IPS-20b (cell line): ENCODE measurements around the gene TIGD3.

ENCODE experiments used
- H3K27ac ChIP-seq: one replicate; pipeline ENCODE4 v1.5.1; 2013; ENCODE audit warnings: low read length
- H3K27me3 ChIP-seq: 2 replicates; pipeline ENCODE4 v1.6.1; 2013; ENCODE audit warnings: mild to moderate bottlenecking, low read length, inconsistent platforms; ENCODE audit not compliant: insufficient read depth
- H3K36me3 ChIP-seq: 2 replicates; pipeline ENCODE4 v1.6.1; 2013; ENCODE audit warnings: low read depth, mild to moderate bottlenecking, inconsistent platforms, low read length, moderate library complexity; ENCODE audit not compliant: insufficient read depth
- H3K4me1 ChIP-seq: 2 replicates; pipeline ENCODE4 v1.6.1; 2013; ENCODE audit warnings: mild to moderate bottlenecking, control low read depth, inconsistent platforms, low read length, moderate library complexity; ENCODE audit not compliant: insufficient read depth
- H3K4me3 ChIP-seq: 2 replicates; pipeline ENCODE4 v1.5.1; 2013; ENCODE audit warnings: mild to moderate bottlenecking, low read length, inconsistent platforms
- H3K9ac ChIP-seq: 2 replicates; pipeline ENCODE4 v1.6.1; 2013; ENCODE audit warnings: low read depth, mild to moderate bottlenecking, inconsistent platforms, low read length, moderate library complexity
- H3K9me3 ChIP-seq: 2 replicates; pipeline ENCODE4 v1.6.1; 2013; ENCODE audit warnings: mild to moderate bottlenecking, low read depth, low read length, inconsistent platforms; ENCODE audit not compliant: insufficient read depth

The TIGD3 gene

GRCh38 chr11:65377777-65378176 lies 23.2 kb downstream of the TIGD3 start:
- Histone ChIP-seq H3K27ac (no peak overlapping the region), H3K4me1 (no peaks in the 10 kb centered on the region; the same call in 1 of the 2 replicates), H3K36me3 (no peaks in the 10 kb centered on the region), H3K9me3 (no peaks in the 10 kb centered on the region), H3K27me3 (no peaks in the 10 kb centered on the region), H3K9ac (no peak overlapping the region), H3K4me3 (no peak overlapping the region)

- Histone ChIP-seq H3K4me1 (no peaks in the 10 kb centered on the region; the same call in 1 of the 2 replicates), H3K27me3 (no peaks in the 10 kb centered on the region), H3K27ac (no peak overlapping the region), H3K9ac (no peak overlapping the region), H3K9me3 (no peaks in the 10 kb centered on the region), H3K36me3 (no peaks in the 10 kb centered on the region), H3K4me3 (no peak overlapping the region)
Observed at GRCh38 chr11:65378208-65378927, 23.8 kb downstream of the TIGD3 start.

- Histone ChIP-seq H3K27me3 (no peaks in the 10 kb centered on the region), H3K4me1 (no peaks in the 10 kb centered on the region; the same call in 1 of the 2 replicates), H3K9me3 (no peaks in the 10 kb centered on the region), H3K4me3 (no peak overlapping the region), H3K36me3 (no peaks in the 10 kb centered on the region), H3K27ac (no peak overlapping the region), H3K9ac (no peak overlapping the region)
Observed at GRCh38 chr11:65378928-65379638, 24.5 kb downstream of the TIGD3 start.

- H3K36me3 ChIP-seq = no peaks in the 10 kb centered on the region
- no peaks in the 10 kb centered on the region for H3K9me3 ChIP-seq
- no peaks in the 10 kb centered on the region for H3K27me3 ChIP-seq
- no peak overlapping the region for H3K27ac ChIP-seq
- H3K4me1 ChIP-seq = no peaks in the 10 kb centered on the region; the same call in 1 of the 2 replicates
- no peak overlapping the region for H3K4me3 ChIP-seq
- no peak overlapping the region for H3K9ac ChIP-seq
Observed at GRCh38 chr11:65379698-65380459, 25.3 kb downstream of the TIGD3 start.

- no peak overlapping the region for H3K4me3 ChIP-seq
- no peaks in the 10 kb centered on the region for H3K9me3 ChIP-seq
- H3K9ac ChIP-seq = no peak overlapping the region
Observed at GRCh38 chr11:65380460-65381119, 26.0 kb downstream of the TIGD3 start.

GRCh38 chr11:65381716-65382032 lies 27.1 kb downstream of the TIGD3 start:
- peak overlapping the region; percentile 30 for H3K27ac ChIP-seq
- H3K4me3 ChIP-seq = no peak overlapping the region
- no peaks in the 10 kb centered on the region; the same call in 1 of the 2 replicates for H3K4me1 ChIP-seq
- no peaks in the 10 kb centered on the region for H3K36me3 ChIP-seq
- no peaks in the 10 kb centered on the region for H3K9me3 ChIP-seq
- H3K27me3 ChIP-seq = no peaks in the 10 kb centered on the region; the same call in 1 of the 2 replicates
- no peak overlapping the region for H3K9ac ChIP-seq

More at GRCh38 chr11:65380460-65381119, 26.0 kb downstream of the TIGD3 start:
- no peaks in the 10 kb centered on the region for H3K27me3 ChIP-seq
- H3K36me3 ChIP-seq = no peaks in the 10 kb centered on the region
- H3K4me1 ChIP-seq = no peaks in the 10 kb centered on the region; the same call in 1 of the 2 replicates
- no peak overlapping the region for H3K27ac ChIP-seq

GRCh38 chr11:65382033-65382803 lies 27.7 kb downstream of the TIGD3 start, which contains the start of gene SLC25A45:
TSS of gene SLC25A45 (minus strand) at chr11:65382646. CDS start at chr11:65381951, 695 bp downstream.
- no peaks in the 10 kb centered on the region for H3K9me3 ChIP-seq
- H3K27me3 ChIP-seq = peaks cover 5% of the 10 kb centered on the region; the same call in 1 of the 2 replicates
- H3K27ac ChIP-seq = peak within 1 kb of the TSS; percentile 30
- H3K4me1 ChIP-seq = no peaks in the 10 kb centered on the region; the same call in 1 of the 2 replicates
- no peaks in the 10 kb centered on the region for H3K36me3 ChIP-seq
- H3K4me3 ChIP-seq = peak within 1 kb of the TSS; percentile 42; the same call in 1 of the 2 replicates
- no peak within 1 kb of the TSS for H3K9ac ChIP-seq

- H3K9me3 ChIP-seq = no peaks in the 10 kb centered on the region
- peaks cover 5% of the 10 kb centered on the region; the same call in 1 of the 2 replicates for H3K27me3 ChIP-seq
- H3K9ac ChIP-seq = no peak overlapping the region
- peak overlapping the region; percentile 42; the same call in 1 of the 2 replicates for H3K4me3 ChIP-seq
- no peak overlapping the region for H3K27ac ChIP-seq
- H3K36me3 ChIP-seq = no peaks in the 10 kb centered on the region
- no peaks in the 10 kb centered on the region; the same call in 1 of the 2 replicates for H3K4me1 ChIP-seq
Observed at GRCh38 chr11:65382804-65383368, 28.3 kb downstream of the TIGD3 start.

- Histone ChIP-seq H3K4me3 (no peak overlapping the region), H3K4me1 (no peaks in the 10 kb centered on the region; the same call in 1 of the 2 replicates), H3K27ac (no peak overlapping the region), H3K9ac (no peak overlapping the region), H3K27me3 (peaks cover 5% of the 10 kb centered on the region; the same call in 1 of the 2 replicates), H3K36me3 (no peaks in the 10 kb centered on the region), H3K9me3 (no peaks in the 10 kb centered on the region)
Observed at GRCh38 chr11:65383778-65384177, 29.2 kb downstream of the TIGD3 start.

- Histone ChIP-seq H3K9ac (no peak overlapping the region), H3K27me3 (peaks cover 5% of the 10 kb centered on the region; the same call in 1 of the 2 replicates), H3K36me3 (no peaks in the 10 kb centered on the region), H3K9me3 (no peaks in the 10 kb centered on the region), H3K27ac (no peak overlapping the region), H3K4me1 (no peaks in the 10 kb centered on the region; the same call in 1 of the 2 replicates), H3K4me3 (no peak overlapping the region)
Observed at GRCh38 chr11:65384301-65384889, 29.8 kb downstream of the TIGD3 start.
